Renal pelvis (tissue), 4 donors: ENCODE results near the gene CDC42EP4. TPM values are rescaled to one million over a fixed set of nuclear protein-coding genes. Genes with fewer than 3 reads are reported as not detected.
"Not testable (repeated sequence)": the region's sequence is repeated elsewhere in the genome, so short reads cannot be mapped to it uniquely, and the experiment has no call there.

Source experiments
- DNase-seq: peaks from one replicate; pipeline ENCODE4 v3.0.0-alpha.2; 2013
- polyA plus RNA-seq, 3 donors: library from polyadenylated mRNA; unstranded; fragments of 120-200 nt; gene quantifications; one replicate each; pipeline ENCODE4 v1.2.1, GENCODE V29; 2013; ENCODE audit not compliant: insufficient read length in 3 of 3

Gene CDC42EP4
- polyA plus RNA-seq, 3 donors = 48.5 to 57.9 (median 54.5) TPM

- DNase-seq = peak; percentile 73
These were observed 27.9 kb downstream of the CDC42EP4 start for GRCh38 chr17:73283841-73284282.

DNA sequence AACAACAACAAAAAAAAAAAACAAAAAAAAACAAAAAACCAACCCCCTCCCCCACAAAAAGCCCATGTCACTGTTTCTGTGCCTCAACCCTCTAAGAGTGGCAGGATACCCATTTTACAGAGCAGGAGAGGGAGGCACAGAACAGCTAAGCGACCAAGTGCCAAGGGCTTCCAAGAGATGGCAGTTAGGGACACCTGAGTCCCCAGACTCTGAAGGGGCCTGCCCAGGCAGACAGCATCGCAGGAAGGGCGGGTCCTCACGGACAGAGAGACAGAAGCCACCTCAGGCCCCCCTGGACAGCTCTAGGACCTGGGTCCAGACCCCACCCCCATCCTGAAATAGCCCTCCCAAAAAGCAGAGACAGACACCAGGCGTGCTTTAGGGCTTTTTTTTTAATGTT lies 28.6 kb downstream of the CDC42EP4 start:
- no peak for DNase-seq

DNA sequence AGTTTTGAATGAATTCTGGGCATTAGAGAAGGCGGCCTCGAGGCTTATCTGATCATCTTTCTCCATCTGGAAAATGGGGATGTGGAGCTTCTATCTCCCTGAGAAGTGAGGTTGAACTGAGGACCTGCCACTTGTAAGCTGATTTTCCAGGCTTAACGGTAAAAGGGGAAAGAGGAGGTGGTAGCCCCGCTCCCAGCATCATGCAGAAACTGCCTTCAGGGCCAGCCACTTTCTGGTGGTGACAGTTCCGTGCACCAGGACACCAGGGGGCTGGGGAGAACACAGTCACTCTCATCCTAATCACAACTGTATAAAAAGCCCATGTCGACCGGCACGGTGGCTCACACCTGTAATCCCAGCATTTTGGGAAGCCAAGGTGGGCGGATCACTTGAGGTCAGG lies 29.2 kb downstream of the CDC42EP4 start:
- DNase-seq = no peak

DNA sequence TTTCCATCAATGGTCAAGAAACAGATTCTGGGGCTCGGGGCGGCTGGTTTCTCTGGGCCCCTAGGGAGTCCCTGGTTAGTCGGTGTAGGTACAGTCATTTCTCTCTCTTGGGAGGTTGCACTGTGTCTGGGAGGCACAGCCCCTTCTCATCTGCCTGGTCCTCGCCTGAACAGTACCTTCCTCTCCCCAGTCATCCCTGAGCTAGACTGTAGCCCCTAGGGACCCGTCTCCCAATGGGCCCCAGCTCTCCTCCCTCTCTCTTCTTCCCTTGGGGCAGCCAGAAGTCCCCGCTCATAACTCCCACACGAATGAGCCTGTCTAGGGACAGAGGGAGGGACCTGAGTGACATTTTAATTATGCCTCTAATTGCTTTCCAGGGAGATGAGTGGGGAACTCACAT lies 29.9 kb downstream of the CDC42EP4 start:
- DNase-seq = no peak

GRCh38 chr17:73280191-73280590 lies 31.6 kb downstream of the CDC42EP4 start:
- no peak for DNase-seq

GRCh38 chr17:73279704-73280103 lies 32.1 kb downstream of the CDC42EP4 start:
- no peak for DNase-seq

- DNase-seq = no peak
These were observed 33.0 kb downstream of the CDC42EP4 start for GRCh38 chr17:73278465-73279453.

GRCh38 chr17:73278049-73278464 lies 33.7 kb downstream of the CDC42EP4 start:
- no peak for DNase-seq

DNA sequence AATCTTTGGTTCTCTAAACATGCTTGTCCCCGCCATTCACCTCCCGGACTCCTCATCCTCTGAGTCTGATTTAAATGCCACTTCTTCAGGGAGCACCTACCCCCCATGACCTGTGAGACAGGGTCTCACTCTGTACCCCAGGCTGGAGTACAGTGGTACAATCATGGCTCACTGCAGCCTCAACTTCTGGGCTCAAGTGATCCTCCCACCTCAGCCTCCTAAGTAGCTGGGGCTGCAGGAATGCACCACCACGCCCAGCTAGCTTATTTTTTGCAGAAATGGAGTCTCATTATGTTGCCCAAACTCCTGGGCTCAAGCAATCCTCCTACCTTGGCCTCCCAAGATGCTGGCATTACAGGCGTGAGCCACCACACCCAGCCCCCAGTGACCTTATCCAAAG lies 37.3 kb downstream of the CDC42EP4 start:
- DNase-seq = no peak

DNA sequence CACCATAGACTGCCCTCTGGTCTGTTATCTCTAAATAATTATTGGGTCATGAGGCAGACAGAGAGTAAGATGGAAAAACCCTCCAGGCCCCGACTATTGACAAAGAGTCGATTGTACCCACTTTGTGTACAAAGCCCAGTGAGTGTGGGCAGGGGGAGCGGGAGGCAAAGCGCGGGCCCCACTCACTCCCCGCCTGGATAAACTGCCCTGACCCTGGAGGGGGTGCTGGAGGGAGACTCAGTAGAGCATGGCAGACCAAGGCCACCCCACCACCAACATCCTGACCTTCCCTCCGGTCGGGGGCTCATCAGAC lies 38.9 kb downstream of the CDC42EP4 start:
- no peak for DNase-seq

DNA sequence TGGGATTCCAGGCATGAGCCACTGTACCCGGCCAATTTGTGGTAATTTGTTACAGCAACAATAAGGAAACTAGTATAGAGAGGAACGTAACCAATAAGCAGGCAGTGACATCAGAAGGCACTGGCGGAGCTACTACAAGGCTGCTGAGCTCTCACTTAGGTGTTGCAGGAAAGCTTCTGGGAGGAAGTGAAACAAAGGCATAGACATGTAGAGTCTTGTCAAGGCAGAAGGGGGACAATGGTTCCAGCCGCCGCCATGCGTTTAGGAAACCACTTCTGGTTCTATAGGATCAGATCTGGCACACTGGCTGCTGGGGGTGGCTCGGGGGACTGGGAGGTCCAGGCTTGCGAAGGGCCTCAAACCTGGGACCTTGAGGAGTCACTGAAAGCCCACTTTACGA lies 40.7 kb downstream of the CDC42EP4 start:
- no peak for DNase-seq

DNA sequence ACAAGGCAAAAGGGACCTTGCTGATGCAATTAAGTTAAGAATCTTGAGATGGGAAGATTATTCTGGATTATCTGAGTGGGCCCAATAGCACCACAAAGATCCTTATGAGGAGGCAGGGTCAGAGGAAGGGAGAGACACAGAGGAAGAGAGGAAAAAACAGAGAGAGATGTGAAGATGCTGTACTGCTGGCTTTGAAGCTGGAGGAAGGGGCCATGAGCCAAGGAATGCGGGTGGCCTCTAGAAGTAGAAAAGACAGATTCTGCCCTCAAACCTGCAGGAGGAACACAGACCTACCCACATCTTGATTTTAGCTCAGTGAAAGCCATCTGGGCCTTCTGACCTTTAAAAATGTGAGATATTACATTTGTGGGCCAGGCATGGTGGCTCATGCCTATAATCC lies 42.0 kb downstream of the CDC42EP4 start:
- DNase-seq = no peak

- DNase-seq = no peak
These were observed 42.5 kb downstream of the CDC42EP4 start for GRCh38 chr17:73269329-73269615.

DNA sequence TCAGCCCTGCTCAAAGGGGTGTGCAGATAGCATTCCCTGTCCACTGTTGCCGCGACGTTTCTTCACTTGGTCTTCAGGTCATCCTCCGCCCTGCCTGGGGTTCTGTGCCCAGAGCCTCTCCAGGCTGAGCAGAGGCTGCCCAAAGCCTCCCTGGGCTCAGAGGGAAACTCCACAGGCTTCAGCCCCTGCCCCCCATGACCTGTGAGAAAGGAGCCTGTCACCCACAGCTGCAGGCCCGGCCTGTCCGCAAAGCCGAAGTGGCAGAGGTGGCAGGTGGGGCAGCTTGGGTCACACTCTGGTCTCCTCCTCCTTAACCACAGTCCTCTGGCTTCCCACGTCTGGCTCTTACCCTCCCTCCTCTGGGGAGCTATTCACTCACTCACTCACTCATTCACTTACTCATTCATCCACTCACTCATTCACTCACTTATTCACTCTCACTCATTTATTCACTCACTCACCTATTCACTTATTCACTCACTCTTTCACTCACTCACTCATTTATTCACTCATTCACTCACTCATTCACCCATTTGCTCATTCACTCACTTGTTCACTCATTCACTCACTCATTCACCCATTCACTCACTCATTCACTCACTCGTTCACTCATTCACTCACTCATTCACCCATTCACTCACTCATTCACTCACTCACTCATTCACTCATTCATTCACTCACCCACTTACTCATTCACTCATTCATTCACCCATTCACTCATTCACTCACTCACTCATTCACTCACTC lies 43.0 kb downstream of the CDC42EP4 start:
- no peak for DNase-seq

DNA sequence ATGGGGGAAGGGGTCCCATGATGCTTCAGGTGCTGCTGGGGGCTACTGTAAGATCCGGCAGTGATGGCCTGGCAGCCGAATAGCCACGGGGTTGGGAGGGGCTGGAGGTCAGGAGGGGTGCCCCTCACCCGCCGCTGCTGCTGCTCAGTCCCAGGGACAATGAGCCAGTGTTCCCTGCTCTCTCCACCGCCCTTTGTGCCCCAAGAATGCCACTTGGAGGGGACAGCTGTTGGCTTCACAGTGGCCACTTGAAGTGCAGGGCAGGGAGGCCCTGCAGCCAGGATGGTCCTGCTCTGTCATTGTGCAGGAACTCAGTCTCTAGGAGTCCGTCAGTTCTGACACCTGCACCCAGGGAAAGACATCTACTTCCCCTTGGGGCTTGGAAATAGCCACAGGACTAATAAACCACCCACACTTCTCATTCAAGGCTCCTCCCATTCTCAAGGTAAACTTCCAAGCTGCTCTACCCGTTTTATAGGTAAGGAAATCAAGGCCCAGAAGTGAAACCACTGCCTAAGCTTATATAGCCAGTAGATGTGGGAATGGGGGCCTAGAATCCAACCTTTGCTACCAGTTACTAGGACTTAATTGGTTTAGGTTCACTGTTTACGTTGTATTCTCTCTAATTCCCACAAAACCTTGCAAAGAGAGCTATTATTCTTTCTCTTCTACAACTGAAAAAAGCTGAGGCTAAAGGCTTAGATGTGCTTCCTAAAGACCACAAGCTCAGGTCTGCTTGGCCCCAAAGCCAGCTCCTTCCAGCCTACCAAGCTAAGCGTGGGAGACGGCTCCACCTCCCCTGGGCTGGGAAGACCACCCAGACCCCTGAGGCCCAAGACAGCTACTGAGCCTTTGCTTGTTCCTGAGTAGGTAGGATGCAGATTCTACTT lies 43.9 kb downstream of the CDC42EP4 start:
- DNase-seq = no peak

- DNase-seq = no peak
These were observed 45.0 kb downstream of the CDC42EP4 start for GRCh38 chr17:73266796-73267195.

- DNase-seq = no peak
These were observed 45.9 kb downstream of the CDC42EP4 start for GRCh38 chr17:73265646-73266640.

DNA sequence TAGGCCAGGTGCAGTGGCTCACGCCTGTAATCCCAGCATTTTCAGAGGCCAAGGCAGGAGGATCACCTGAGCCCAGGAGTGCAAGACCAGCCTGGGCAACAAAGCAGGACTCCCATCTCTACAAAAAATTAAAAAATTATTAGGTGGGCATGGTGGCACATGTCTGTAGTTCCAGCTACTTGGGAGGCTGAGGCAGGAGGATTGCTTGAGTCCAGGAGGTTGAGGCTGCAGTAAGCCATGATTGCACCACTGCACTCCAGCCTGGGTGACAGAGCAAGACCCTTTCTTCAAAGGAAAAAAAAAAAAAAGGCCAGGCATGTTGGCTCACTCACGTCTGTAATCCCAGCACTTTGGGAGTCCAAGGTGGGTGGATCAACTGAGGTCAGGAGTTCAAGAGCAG lies 47.4 kb downstream of the CDC42EP4 start:
- not testable (repeated sequence) for DNase-seq

DNA sequence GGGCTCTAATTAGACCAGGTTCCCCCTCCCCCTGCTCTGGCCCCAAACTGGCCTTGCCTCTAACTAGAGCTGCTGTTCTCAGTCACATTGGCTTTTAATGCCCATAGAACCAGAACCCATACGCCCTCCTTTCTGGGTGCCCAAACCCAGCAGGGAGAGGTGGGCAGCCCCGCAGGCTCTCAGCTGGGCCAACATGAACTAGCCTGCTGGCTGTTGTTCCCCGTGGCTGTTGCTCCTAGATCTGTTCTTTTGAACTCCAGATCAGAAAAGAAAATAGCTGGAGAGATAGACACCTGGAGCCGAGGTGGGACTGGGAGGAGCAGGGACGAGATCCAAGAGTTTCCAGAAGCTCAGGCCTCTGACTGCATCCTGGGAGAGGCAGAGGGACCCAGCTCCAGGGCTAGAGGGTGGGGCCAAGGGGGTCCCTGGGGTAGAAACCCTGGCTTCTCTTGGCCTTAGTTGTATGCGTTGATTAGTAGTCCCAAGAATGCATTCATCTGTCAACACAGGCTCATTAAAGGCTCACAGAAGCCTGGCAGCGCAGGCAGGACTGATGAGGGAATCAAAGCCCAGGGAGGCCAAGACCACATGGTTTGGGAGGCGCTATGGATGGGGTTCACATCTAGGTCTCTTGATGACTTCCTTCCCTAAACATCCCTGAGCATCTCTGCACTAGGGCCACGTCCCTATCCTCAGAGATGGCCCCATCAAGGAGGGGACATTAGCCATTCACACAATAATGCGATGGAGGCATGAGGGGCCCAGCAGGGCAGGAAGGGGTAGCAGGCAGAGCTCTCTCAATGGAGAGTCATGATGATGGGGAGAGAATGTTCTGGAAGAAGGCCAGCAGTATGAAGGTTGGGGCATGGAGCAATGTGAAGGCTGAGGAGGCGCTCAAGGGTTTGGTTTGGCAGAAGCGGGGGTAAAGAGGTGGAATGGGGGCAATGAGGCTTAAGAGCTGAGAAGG lies 48.8 kb downstream of the CDC42EP4 start:
- DNase-seq = no peak
